Transverse colon (tissue), 4 donors: ENCODE data around the gene COG5. TPM values are rescaled to one million over a fixed set of nuclear protein-coding genes. Genes with fewer than 3 reads are reported as not detected.

ENCODE experiments used
- DNase-seq: peaks from one replicate; pipeline ENCODE4 v3.0.0-alpha.2; 2019
- H3K27ac ChIP-seq, 4 donors: fragments of 200-600 bp; sonication (generic); 2 replicates each; pipeline ENCODE4 v1.5.1; 2016 to 2018; ENCODE audit warnings: inconsistent platforms in 4 of 4
- H3K27me3 ChIP-seq: fragments of 200-600 bp; sonication (generic); 2 replicates; pipeline ENCODE4 v1.5.1; 2017; ENCODE audit warnings: inconsistent platforms
- H3K36me3 ChIP-seq, 4 donors: fragments of 200-600 bp; sonication (generic); 2 replicates each; pipeline ENCODE4 v1.5.1; 2017 to 2019; ENCODE audit warnings: inconsistent platforms in 4 of 4
- H3K4me1 ChIP-seq, 4 donors: fragments of 200-600 bp; sonication (generic); 2 replicates each; pipeline ENCODE4 v1.5.1; 2017 to 2020; ENCODE audit warnings: inconsistent platforms in 4 of 4
- H3K4me3 ChIP-seq, 4 donors: fragments of 200-600 bp; sonication (generic); 1 replicate in 1 of 4; 2 replicates in 3 of 4; pipeline versions ENCODE4 v1.5.1 to v1.6.1; 2017 to 2019; ENCODE audit warnings: inconsistent platforms in 4 of 4
- H3K9me3 ChIP-seq, 2 donors: fragments of 200-600 bp; sonication (generic); 2 replicates each; pipeline ENCODE4 v1.5.1; 2017 to 2019; ENCODE audit warnings: inconsistent platforms in 2 of 2
- CTCF ChIP-seq, 5 experiments: fragments of 200-600 bp in 3 of 5; fragments of 450-650 bp in 2 of 5; sonication (generic) in 3 of 5; IDR thresholded peaks; 1 replicate in 2 of 5; 2 replicates in 3 of 5; pipeline ENCODE4 v1.5.1; 2016 to 2017; ENCODE audit warnings: antibody characterized with exemption in 5 of 5, inconsistent platforms in 3 of 5, mild to moderate bottlenecking in 2 of 5, moderate library complexity in 1 of 5
- EP300 ChIP-seq: sonication (generic); formaldehyde crosslinking; IDR thresholded peaks from one replicate; pipeline ENCODE4 v1.6.1; 2017; ENCODE audit warnings: antibody characterized with exemption, low read depth
- POLR2A ChIP-seq: fragments of 450-650 bp; IDR thresholded peaks from one replicate; pipeline ENCODE4 v1.6.1; 2016; ENCODE audit warnings: antibody characterized with exemption, mild to moderate bottlenecking, moderate library complexity
- POLR2AphosphoS5 ChIP-seq, 3 donors: sonication (generic); formaldehyde crosslinking; IDR thresholded peaks; one replicate each; pipeline ENCODE4 v1.6.1; 2016; ENCODE audit warnings: antibody characterized with exemption in 3 of 3
- WGBS, 2 donors: methylation state at CpG; one replicate each; pipeline ENCODE4 v1.1.5; 2018; ENCODE audit warnings: low coverage in 1 of 2; 5-methylcytosine and 5-hydroxymethylcytosine counted together
- in situ Hi-C, 4 donors: fragments of 200-750 bp; cut with MboI; loops; one replicate each; pipeline versions ENCODE4 v1.15.0 to v1.15.1; 2017; ENCODE audit warnings: low sequenced_read_pairs in 3 of 4, low pct_ligation_motif_present in 1 of 4, low pct_unique_long_range_greater_than_20kb in 1 of 4
- intact Hi-C: fragments of 100-400 bp; cut with DNase I; formaldehyde crosslinking; loops from one replicate; pipeline ENCODE4 v1.15.1; 2023; ENCODE audit warnings: low total_unique reads
- total RNA-seq, 4 donors: library from RNA; depleted of rRNA; stranded (reverse); fragments of >200 nt; gene quantifications; one replicate each; pipeline ENCODE4 v1.1.0, GENCODE V29; 2016

Gene COG5
- total RNA-seq, 4 donors from 2014 or later, result 15.7 to 48.2 (median 35.7) TPM

GRCh38 chr7:107479303-107479702, 84.4 kb downstream of the COG5 start:
- H3K4me3 ChIP-seq, result no peak overlapping the region
- intact Hi-C loops, result no loop called here
- H3K9me3 ChIP-seq, result no peaks in the 10 kb centered on the region
- no peaks in the 10 kb centered on the region for H3K4me1 ChIP-seq
- in situ Hi-C loops, result no loop called here
- H3K27ac ChIP-seq, result no peak overlapping the region
- 67 to 82% methylated on average over 2 of the region's 2 CpGs for WGBS, 2 donors
- DNase-seq, result no peak
- no peak for TF ChIP-seq POLR2A
- no peak for TF ChIP-seq POLR2AphosphoS5 (IDR thresholded peaks at IDR 0.05)
- no peak for TF ChIP-seq EP300
- no peak for TF ChIP-seq CTCF (IDR thresholded peaks at IDR 0.05)
- H3K36me3 ChIP-seq, result no peaks in the 10 kb centered on the region
- no peaks in the 10 kb centered on the region for H3K27me3 ChIP-seq

GRCh38 chr7:107474104-107474521, 89.6 kb downstream of the COG5 start:
- H3K4me1 ChIP-seq, result peaks cover 0 to 4% (median 0%) of the 10 kb centered on the region in 4 donors

GRCh38 chr7:107472116-107472515, 91.6 kb downstream of the COG5 start:
- no peak overlapping the region for H3K4me3 ChIP-seq
- no peaks in the 10 kb centered on the region for H3K9me3 ChIP-seq
- TF ChIP-seq CTCF (IDR thresholded peaks at IDR 0.05), result no peak
- TF ChIP-seq POLR2AphosphoS5 (IDR thresholded peaks at IDR 0.05), result no peak
- no peak for TF ChIP-seq EP300
- no peak for TF ChIP-seq POLR2A
- no peak for DNase-seq
- 73 to 84% methylated on average over 3 of the region's 3 CpGs for WGBS, 2 donors
- peaks cover 0 to 4% (median 0%) of the 10 kb centered on the region in 4 donors for H3K4me1 ChIP-seq
- in situ Hi-C loops (loop anchor here in 1 of 4 donors (25.0 kb wide), 1 partner anchor 415 kb away; the partner anchor contains the start of gene DLD), intact Hi-C loops (no loop called here)
- no peaks in the 10 kb centered on the region for H3K36me3 ChIP-seq
- no peaks in the 10 kb centered on the region for H3K27me3 ChIP-seq
- no peak overlapping the region for H3K27ac ChIP-seq

More at GRCh38 chr7:107474104-107474521, 89.6 kb downstream of the COG5 start:
- no peak for DNase-seq
- H3K4me3 ChIP-seq, result no peak overlapping the region
- H3K27ac ChIP-seq, result no peak overlapping the region
- WGBS, 2 donors, result 77 to 91% methylated on average over 4 to 5 of the region's 5 CpGs
- no peaks in the 10 kb centered on the region for H3K27me3 ChIP-seq
- intact Hi-C loops (no loop called here), in situ Hi-C loops (loop anchor here in 1 of 4 donors (25.0 kb wide), 1 partner anchor 413 kb away; the partner anchor contains the start of gene DLD)
- no peaks in the 10 kb centered on the region for H3K36me3 ChIP-seq
- no peaks in the 10 kb centered on the region for H3K9me3 ChIP-seq
- TF ChIP-seq CTCF (IDR thresholded peaks at IDR 0.05) (no peak), POLR2A (no peak), POLR2AphosphoS5 (IDR thresholded peaks at IDR 0.05) (no peak), EP300 (no peak)

- Histone ChIP-seq H3K36me3 (no peaks in the 10 kb centered on the region), H3K4me3 (no peak overlapping the region), H3K4me1 (peaks cover 0 to 4% (median 0%) of the 10 kb centered on the region in 4 donors), H3K27ac (no peak overlapping the region), H3K27me3 (no peaks in the 10 kb centered on the region), H3K9me3 (no peaks in the 10 kb centered on the region)
- intact Hi-C loops (no loop called here), in situ Hi-C loops (loop anchor here in 1 of 4 donors (25.0 kb wide), 1 partner anchor 416 kb away; the partner anchor contains the start of gene DLD)
- no peak for TF ChIP-seq POLR2AphosphoS5 (IDR thresholded peaks at IDR 0.05)
- no peak for TF ChIP-seq CTCF (IDR thresholded peaks at IDR 0.05)
- no peak for TF ChIP-seq EP300
- TF ChIP-seq POLR2A, result no peak
- DNase-seq, result no peak
- 79 to 84% methylated on average over 3 of the region's 3 CpGs for WGBS, 2 donors
Observed at GRCh38 chr7:107471292-107472070, 92.2 kb downstream of the COG5 start.
